CD4-positive, alpha-beta T cell treated with Interleukin-4 for 4 hours (primary cell): ENCODE data around the gene NUAK1.

ENCODE experiments used
- DNase-seq: peaks from one replicate; pipeline ENCODE4 v3.0.0-alpha.2; 2020

The NUAK1 gene

DNA sequence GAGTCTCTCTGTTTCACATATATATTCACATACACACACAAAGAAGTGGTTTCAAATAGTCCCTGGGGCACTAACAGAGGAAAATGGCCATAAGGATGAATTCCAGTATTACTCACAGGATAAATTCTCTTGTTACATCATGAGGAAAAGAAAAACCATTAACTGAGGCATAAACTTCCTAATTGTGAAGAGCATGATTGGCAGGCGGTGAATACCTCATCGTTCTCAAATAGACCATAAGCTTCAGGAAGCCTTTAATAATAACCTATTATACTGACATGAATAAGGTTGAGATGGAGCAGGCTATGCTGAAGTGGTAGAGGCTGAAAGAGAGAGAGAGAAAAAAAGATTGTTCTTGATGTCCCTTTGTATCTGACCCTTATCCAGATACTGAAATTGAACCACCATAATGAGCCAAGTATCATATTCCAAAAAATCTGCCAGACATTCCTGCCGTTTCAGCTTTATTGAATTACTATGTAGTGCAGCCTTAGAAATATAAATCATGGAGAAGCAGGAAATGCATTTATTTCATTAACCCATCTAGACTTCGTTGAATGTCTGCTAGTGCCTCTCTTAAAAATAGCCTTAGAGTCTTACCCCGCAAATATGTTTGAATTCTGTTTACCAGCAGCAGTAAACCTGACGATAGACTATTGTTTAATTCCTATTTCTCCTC, 86.8 kb downstream of the NUAK1 start:
- DNase-seq: no peak

DNA sequence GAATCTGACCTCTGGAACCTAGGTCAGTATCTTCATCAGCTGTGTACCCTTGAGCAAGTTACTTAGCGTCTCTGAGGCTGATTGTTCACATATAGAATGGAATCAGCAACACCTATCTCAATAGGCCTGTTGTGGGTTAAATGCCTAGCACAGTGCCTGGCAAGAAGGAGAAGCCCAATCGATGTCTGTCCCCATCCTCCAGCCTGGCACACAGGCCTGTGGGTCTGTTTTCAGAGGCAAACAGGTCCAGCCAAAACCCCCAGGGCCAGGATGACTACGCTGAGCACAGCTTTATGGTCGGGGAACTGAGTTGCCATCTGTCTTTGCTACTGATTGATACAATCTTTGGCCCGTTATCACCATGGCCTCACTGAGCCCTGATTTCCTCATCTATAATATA, 89.2 kb downstream of the NUAK1 start:
- no peak for DNase-seq

DNA sequence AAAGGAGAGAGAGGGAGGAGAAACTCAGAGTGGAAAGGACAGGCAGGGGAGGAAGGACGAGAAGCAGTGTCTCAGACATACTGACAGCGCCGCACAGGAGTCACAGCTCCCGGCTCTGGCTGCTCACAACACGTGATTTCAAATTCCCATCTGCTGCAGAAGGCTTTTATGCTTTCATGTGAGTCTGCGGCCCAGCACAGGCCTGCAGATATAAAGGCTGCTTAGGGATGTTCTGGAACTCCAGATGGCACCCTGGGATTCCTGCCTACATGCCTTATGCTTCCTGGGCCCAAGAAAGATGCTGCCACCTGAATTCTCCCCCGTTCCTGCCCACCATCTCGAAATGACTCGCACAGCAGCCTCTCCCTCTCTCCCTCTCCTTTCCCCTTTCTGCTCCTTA, 89.6 kb downstream of the NUAK1 start:
- no peak for DNase-seq

DNA sequence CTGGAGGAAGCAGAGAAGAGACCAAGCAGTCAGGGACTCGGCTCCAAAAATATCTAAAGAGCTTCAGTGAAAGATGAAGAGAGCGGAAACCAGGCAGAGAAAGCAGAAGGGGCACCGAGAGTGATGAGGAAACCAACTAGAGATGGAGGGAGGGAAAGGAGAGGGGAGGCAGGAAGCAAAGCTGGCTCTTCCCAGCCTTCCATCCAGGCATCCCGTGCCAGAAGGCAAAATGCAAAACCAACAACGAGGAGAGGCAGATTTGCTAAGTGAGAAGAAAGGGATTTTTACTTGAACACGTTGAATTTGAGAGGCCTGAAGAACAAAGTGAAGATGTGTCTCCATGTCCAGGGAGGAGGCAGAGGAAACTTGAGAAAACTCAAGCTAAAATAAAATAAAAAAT, 90.1 kb downstream of the NUAK1 start:
- no peak for DNase-seq

DNA sequence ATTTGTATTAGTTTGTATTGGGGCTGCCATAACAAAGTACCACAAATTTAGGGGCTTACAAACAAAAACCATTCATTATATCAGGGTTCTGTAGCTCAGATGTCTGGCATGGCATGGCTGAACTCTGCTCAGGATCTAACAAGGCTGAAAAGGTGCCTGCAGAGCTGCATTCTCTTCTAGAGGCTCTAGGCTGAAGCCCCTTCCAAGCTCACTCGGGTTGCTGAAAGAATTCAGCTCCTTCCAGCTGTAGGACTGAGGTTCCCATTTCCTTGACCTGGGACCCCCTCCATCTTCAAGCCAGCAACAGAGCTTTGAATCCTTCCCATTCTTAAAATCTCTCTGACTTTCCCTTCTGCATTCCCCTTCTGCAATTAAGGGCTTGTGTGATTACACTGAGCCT, 90.7 kb downstream of the NUAK1 start:
- no peak for DNase-seq

DNA sequence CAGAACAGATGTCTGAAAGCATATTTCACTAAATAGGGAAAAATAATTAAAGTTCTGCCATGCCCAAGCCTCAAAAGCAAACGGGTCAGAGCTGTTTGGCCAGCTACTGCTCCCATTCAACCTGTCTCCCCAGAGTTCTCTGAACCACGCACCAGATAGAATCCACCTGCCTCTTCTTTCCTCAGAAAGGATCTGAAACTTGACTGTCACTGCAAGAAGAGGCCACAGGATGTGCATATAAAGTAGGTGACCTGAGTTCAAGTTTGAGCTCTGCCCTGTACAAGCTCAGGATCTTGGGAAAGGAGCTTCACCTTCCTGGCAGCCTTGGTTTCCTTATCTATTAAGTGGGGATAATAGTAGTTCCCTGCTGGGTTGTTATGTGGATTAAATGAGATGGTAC, 91.8 kb downstream of the NUAK1 start:
- no peak for DNase-seq

DNA sequence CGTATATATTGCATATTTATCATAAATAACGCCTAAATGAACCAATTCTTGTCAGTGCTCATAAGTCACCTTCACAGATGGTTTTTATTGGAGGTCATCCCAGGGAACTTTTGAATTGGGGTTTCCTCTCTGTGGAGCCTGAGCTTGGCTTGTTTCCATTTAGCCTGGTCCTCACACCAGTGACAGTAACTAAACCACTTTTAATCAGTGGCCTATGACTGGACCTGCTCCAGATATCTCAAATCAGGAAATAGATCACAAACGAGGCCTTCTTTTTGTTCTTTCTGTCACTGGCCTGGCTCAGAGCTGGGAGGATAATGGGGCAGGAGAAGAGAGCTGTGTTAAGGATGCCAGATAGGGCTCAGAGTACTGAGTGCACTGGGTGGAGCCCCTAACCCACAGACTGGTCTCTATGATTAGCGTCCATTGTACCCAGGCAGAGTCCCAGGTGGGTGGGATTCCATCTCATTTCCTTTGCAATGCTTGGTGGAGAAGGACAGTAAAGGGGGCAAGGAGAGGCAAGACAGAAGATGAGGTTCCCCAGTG, 92.4 kb downstream of the NUAK1 start:
- no peak for DNase-seq

DNA sequence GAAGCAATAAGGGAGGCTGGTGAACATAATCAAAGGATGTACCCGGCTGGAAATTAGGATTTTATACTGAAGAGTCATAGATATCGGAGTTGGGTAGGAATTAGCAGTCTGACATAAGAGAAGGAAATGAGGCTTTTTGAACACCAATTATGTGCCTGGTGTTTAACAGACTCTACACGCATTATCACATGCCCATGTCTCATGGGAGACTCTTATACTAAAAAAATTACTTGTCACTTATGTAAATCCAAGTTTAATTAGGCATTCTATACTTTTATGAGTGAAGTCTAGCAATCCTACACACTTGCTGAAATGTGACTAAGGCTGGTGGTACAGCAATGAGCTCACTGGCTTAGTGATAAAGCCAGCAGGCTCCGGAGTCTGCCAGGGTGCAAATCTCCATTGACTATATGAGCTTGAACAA, 93.5 kb downstream of the NUAK1 start:
- DNase-seq: no peak

DNA sequence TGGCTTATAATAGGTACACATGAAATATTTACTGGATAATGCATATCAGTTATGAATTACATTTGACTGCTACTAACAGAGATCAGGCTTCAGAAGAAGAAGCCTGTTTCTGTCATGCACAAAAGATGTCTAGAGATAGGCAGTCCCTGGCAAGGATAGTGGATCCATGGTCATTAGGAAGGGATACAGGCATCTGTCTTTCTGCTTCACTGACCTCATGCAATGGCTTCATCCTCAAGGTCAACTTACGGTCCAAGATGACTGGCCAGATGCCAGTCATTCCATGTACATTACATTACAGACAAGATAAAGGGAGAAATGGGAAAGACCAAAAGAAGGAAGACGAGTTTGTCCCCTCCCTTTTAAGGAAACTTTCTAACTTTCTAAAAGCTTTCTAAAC, 94.0 kb downstream of the NUAK1 start:
- DNase-seq: no peak

DNA sequence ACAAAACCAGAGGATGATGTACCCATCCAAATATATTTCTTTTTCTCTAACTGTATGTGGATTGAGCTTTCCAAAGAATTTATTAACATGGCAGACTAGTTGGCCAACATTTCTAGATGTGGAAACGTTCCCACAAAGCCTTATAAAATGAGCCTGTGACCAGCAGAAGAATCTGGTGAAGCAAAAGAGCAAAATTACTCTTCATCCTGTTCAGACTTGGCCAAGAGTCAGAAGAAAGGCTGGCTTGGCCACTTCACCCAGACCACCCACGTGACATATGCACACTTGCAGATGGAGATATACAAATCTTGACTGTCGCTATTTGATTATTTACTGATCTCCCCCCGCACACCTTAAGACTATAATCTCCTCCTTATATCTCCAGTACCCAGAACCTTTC, 96.7 kb downstream of the NUAK1 start:
- no peak for DNase-seq

DNA sequence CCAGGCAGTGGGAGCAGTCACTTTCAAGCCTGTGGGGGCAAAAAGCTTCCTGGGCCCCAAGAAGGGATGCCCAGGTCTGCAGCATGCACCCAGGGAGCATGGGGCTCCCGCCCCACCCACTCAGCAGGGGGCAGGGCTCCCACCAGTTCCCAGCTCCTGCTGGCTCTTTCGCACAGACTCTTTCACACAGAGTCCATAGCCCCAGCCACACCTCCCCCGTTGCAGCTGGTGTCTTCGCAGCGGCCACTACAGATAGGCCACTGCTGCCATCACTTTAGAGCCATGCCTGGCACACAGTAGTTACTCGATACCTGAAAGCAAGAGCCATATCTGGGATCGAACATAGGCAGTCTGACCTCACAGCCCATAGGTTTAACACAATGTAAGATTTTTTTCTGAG, 98.2 kb downstream of the NUAK1 start:
- DNase-seq: no peak

DNA sequence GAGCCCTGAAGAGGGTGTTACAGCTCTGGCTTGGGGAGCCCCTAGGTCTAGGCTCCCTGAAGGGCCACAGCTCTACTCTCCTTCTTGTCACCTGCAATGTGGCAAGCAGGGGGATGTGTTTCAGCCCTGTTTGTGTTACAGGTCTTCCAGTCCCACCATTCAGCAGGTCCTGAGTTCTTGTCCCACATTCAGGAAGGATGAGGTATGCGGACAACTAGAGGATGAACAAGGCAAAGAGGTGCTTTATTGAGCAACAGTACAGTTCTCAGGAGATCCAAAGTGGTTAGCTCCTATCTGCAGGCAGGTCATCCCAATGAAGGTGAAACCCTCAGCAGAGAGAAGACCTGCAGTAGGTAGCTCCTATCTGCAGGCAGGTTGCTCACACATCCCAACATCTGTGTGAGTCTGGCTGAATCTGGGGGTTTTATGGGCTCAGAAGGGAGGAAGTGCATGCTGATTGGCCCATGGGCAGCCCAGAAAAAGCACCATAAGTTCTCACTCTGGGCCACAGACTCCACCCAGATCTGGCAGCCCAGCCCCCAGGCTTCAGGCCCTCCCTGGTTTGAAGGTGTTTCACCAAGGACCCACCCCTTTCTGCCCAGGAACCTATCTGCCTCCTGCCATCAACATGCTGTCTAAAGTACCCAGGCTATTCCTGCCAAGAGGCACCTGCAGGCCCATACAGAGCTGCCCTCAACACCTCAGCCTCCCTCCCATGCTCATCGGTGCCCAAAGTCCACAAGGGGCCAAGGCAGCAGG, 98.9 kb downstream of the NUAK1 start:
- no peak for DNase-seq

DNA sequence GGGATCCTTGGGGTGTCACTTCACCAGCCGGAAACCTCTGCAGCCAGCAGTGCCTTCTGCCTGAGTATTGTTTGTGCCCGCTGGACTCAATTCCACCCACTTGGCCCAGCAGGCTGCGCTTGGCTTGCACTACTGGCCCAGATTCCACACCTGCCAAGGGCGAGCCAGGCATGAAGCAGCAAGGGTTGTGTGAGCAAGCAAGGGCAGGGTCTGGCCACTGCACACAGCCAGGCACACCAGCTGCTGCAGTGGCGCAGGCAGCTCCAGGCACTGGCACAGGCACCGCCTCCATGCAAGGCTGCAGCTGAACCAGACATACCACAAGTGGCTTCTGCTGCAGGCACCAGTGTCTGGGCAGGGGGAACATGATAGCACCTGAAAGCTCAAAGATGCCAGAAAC, 99.5 kb downstream of the NUAK1 start:
- no peak for DNase-seq

DNA sequence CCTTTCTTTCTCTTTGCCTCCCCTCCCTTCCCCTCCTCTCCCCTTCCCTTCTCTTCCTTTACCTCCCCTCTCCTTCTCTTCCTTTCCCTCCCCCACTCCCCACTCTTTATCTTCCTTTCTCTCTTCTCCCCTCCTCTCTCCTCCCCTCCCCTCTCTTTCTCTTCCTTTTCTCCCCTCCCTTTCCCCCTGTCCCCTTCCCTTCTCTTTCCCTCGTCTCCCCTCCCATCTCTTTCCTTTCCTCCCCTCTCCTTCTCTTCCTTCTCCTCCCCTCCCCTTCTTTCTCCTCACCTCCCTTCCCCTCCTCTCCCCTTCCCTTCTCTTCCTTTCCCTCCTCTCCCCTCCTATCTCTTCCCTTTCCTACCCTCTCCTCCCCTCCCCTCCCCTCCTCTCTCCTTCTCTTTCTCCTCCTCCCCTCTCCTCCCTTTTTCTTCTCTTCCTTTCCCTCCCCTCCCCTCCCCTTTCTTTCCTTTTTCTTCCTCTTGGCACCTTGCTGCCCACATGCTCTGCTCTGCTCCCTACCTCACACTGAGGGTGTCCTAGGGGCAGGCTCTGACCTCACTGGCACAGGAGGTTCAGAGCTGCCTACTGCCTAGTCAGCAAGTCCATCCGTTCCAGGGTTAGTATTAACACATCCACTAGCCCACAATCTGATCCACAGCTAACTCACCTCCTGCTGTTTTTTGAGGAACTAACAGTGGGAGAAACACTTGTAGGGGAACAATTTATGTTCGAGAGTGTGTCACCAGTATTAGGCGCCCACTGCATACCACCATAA, 101.0 kb downstream of the NUAK1 start:
- DNase-seq: no peak

DNA sequence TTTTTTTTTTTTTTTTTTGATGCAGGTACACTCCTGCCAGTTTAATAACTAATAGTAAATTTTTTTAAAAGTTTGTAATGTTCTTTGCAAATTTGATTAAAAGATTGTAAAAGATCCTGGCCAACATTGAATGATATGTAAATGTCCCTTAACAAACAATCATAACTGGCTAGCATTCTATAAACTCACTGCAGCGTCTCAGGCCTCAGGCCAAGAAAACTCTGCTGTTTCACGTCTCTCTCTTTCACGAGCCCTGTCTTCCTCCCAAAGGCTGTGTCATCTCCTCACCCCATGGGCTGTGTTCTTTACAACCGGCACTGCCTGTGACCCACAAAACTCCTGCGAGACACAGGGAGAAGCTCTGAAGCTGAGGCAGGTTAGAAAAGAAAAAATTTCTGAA, 103.3 kb downstream of the NUAK1 start:
- DNase-seq: no peak

DNA sequence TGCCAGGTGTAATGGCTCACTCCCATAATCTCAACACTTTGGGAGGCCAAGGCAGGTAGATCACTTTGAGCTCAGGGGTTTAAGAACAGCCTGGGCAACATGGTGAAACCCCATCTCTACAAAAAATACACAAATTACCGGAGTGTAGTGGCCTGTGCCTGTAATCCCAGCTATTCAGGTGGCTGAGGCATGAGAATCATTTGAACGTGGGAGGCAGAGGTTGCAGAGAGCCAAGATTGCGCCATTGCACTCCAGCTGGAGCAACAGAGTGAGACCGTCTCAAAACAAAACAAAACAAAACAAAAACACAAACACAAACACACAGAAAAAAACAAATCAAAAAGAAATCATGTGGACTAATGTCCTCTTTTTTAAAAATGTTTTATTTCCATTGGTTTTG, 104.4 kb downstream of the NUAK1 start:
- no peak for DNase-seq

DNA sequence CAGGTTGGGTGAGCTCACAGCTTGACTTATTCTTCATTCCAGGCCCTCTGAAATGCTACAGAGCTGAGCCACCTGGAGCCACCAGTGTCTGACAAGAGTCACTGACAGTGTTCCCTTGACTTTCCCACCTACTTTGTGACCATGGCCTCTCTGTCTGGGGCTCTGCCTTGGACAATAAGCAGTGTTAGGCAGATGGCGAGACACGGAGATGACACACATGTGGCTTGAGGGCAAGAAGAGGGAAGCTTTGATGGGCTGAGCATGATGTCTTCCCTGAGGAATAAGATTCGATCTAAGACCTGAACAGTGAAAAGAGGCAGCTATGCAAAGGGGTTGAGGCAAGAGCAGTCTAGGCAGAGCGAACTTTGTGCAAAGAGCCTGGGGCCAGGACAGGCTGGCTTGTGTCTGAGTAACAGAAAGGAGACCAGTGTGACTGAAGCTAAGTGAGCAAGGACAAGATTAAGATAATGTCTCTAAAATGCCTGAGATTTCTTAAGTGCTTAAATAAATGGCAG, 105.5 kb downstream of the NUAK1 start:
- no peak for DNase-seq

DNA sequence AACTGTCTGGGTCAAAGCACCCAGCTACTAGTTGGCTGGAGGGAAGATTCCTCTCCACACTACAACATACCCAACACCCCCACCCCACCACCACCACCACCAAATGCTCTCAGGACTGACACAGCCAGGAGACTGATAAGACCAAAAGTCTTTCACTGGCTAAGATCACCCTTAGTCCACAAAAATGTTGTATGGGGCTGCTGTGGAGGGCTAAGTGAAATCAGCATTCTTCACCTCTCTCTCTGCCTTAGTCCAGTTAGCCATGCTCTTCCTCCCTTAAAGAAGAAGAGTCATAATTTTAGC, 106.2 kb downstream of the NUAK1 start:
- no peak for DNase-seq

DNA sequence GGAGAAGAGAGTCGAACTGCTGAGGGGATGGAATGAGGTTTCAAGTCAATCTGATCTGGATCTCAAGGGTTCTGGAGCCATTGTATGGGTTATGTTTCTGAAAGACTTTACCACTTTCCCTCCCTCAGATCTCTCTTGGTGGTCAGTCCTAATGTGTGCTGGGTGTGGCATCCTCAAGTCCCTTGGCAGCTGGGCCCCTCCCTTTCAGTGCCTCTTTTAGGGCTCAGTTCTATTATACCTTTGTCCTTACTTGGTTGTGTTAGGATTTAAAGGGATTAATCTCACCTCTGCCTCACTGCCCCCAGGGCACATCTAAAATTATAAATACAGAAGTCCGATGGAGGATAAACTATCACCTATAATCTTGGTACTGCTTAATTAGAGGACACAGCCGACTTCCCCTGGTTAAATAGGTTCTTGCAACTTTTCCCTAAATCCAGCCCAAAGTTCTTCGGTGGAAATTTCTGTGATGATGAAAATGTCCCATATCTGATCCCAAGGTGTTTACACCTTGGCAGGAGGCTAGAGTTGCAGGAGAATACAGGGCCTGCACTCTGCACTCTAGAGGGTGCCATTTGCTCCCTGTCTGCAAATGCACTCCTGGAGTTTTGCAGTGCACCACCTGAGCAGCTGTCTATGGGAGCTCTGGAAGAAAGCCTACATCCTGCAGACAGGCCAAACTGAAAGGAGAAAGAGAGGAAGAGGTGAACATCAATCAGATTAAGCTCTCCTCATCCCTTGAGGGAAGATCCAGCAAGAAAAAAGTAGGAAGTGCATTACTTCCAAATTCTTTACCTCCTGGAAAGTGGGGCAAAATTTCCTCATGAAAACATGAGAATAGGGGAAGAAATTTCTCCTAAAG, 106.8 kb downstream of the NUAK1 start:
- no peak for DNase-seq

DNA sequence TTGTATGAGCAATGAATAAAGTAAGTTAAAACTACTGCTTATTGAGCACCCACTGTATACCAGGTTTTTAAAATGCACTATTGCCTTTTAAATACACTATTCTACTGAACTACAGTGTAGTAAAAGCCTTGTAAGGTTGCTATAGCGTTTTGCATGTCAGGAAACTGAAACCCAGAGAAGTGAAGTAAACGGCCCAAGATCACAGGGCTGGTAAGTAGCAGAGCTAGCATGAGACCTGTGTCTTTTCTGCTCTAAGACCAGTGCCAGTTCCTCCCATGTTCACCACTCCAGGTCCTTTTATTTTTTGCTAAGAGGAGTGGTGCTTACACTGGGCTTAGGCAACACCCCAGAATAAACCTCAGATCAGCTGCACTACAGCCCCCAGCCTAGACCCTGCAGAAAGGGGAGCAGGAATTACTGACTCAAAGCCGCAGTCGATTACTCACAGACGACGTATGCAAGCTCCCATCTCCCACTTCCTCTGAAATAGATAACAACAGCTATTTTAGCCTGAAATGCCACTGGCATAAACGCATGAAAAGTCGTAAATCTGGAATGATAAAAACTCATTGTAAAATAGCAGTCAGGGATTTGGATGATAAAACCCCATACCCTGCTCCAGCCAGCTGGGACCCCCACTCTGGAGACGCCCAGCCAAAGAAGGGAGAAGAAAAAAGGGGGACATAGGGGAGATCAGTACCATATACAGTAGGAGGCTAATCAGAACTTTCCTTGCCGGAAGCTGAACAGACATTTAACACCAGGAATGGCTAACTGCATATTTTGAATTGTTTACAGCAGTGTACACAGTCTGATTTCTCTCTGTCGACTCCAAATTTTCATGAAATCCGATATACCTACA, 108.3 kb downstream of the NUAK1 start:
- DNase-seq: no peak

DNA sequence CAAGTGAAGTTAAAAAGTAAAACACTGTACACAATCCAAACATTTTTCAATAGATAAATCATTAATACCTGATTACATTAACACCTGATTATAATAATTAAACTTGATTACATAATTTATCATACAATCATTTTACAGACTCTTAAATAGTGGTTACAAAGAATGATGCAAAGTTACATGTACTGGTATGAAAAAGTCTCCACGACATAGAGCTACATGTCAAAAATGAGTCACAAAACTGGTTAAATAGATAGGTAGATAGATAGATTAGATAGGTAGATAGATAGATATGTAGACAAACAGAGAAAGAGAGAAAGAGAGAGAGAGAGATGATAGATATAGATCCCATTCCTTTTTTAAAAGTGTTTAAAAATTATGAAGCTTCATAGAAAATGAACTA, 109.2 kb downstream of the NUAK1 start:
- no peak for DNase-seq

DNA sequence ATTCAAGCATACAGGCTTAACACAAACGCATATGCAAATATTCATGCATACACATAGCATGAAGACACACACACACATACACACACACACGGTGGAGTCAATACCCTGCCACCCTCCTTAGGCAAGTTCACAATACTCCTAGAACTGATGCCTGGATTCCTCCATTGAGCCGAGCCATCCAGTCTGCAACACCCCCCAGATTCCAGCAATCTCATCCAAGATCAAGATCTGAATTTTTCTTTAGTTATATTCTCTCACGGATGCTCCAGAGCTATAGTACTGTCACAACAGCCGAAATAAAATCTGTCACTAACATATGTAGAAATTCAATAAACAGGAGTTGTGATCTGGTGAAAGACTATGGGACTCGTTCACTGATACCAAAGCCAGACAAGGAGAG, 110.8 kb downstream of the NUAK1 start:
- no peak for DNase-seq
